HEK293 (cell line): Measurements from ENCODE around the gene BOK.

Experiments
- KLF1 ChIP-seq: fragments of 450-650 bp; formaldehyde crosslinking; IDR thresholded peaks from 2 replicates; pipeline ENCODE4 v1.5.1; 2016; ENCODE audit warnings: missing biosample characterization, missing genetic modification characterization
- MEIS1 ChIP-seq: sonication (generic); formaldehyde crosslinking; IDR thresholded peaks from 2 replicates; pipeline ENCODE4 v1.8.1; 2022; ENCODE audit warnings: missing genetic modification reagents, mild to moderate bottlenecking, borderline replicate concordance
- ZBTB20 ChIP-seq: fragments of 450-650 bp; formaldehyde crosslinking; IDR thresholded peaks from 2 replicates; pipeline ENCODE4 v1.5.1; 2016; ENCODE audit warnings: missing biosample characterization, missing genetic modification characterization
- ZNF133 ChIP-seq: fragments of 450-650 bp; formaldehyde crosslinking; IDR thresholded peaks from 2 replicates; pipeline ENCODE4 v1.5.1; 2016; ENCODE audit warnings: missing biosample characterization, missing genetic modification characterization
- ZNF140 ChIP-seq: fragments of 450-650 bp; formaldehyde crosslinking; IDR thresholded peaks from 2 replicates; pipeline ENCODE4 v1.5.1; 2016; ENCODE audit warnings: missing biosample characterization, missing genetic modification characterization
- ZNF274 ChIP-seq, 2 experiments: fragments of 200-500 bp in 1 of 2; fragments of 450-650 bp in 1 of 2; sonication (Bioruptor generic) in 1 of 2; formaldehyde crosslinking in 1 of 2; IDR thresholded peaks; 2 replicates each; pipeline versions ENCODE4 v1.5.1 to v1.6.1; 2014 to 2016; ENCODE audit warnings: borderline replicate concordance in 1 of 2, inconsistent platforms in 1 of 2, low read length in 1 of 2, missing biosample characterization in 1 of 2, missing genetic modification characterization in 1 of 2
- ZNF335 ChIP-seq: fragments of 450-650 bp; formaldehyde crosslinking; conservative IDR thresholded peaks from 2 replicates; pipeline ENCODE4 v1.5.1; 2016; ENCODE audit warnings: missing biosample characterization, missing genetic modification characterization
- ZNF416 ChIP-seq: fragments of 450-650 bp; formaldehyde crosslinking; IDR thresholded peaks from 2 replicates; pipeline ENCODE4 v1.5.1; 2016; ENCODE audit warnings: missing biosample characterization, missing genetic modification characterization
- ZNF501 ChIP-seq: fragments of 450-650 bp; formaldehyde crosslinking; IDR thresholded peaks from 2 replicates; pipeline ENCODE4 v1.5.1; 2016; ENCODE audit warnings: missing biosample characterization, missing genetic modification characterization
- ZNF514 ChIP-seq: fragments of 450-650 bp; formaldehyde crosslinking; IDR thresholded peaks from 2 replicates; pipeline ENCODE4 v1.5.1; 2016; ENCODE audit warnings: missing biosample characterization, missing genetic modification characterization
- ZNF747 ChIP-seq: fragments of 450-650 bp; formaldehyde crosslinking; IDR thresholded peaks from 2 replicates; pipeline ENCODE4 v1.5.1; 2016; ENCODE audit warnings: missing biosample characterization, missing genetic modification characterization
- TF ChIP-seq, protein P1 (sequence below): fragments of 450-650 bp; formaldehyde crosslinking; IDR thresholded peaks from 2 replicates; pipeline ENCODE4 v1.5.1; 2016; ENCODE audit warnings: missing biosample characterization, missing genetic modification characterization
- TF ChIP-seq, protein P2 (sequence below): fragments of 450-650 bp; formaldehyde crosslinking; IDR thresholded peaks from 2 replicates; pipeline ENCODE4 v1.5.1; 2016; ENCODE audit warnings: missing biosample characterization, missing genetic modification characterization

DNA sequence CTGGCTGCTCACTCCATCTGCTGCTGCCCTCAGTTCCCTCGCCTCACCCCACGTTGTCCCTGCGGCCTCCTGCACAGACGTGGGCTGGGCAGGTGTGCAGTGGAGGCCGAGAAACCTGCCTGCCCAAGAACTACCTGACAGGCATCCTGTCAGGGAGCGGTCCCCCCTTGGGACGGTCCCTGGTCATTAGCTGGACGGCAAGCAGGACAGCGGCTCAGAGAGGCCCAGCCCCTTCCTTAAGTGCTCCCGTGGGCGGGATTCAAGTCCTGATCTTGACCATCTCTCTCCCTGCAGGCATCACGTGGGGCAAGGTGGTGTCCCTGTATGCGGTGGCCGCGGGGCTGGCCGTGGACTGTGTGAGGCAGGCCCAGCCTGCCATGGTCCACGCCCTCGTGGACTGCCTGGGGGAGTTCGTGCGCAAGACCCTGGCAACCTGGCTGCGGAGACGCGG is 11.3 kb downstream of the BOK start:
- TF ChIP-seq, protein P1, sequence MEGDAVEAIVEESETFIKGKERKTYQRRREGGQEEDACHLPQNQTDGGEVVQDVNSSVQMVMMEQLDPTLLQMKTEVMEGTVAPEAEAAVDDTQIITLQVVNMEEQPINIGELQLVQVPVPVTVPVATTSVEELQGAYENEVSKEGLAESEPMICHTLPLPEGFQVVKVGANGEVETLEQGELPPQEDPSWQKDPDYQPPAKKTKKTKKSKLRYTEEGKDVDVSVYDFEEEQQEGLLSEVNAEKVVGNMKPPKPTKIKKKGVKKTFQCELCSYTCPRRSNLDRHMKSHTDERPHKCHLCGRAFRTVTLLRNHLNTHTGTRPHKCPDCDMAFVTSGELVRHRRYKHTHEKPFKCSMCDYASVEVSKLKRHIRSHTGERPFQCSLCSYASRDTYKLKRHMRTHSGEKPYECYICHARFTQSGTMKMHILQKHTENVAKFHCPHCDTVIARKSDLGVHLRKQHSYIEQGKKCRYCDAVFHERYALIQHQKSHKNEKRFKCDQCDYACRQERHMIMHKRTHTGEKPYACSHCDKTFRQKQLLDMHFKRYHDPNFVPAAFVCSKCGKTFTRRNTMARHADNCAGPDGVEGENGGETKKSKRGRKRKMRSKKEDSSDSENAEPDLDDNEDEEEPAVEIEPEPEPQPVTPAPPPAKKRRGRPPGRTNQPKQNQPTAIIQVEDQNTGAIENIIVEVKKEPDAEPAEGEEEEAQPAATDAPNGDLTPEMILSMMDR (tag by site-specific recombination): no peak
- TF ChIP-seq ZBTB20 (tag by site-specific recombination): no peak
- TF ChIP-seq KLF1: no peak
- no peak for TF ChIP-seq MEIS1 (CRISPR knock-in tag)
- no peak for TF ChIP-seq ZNF514
- no peak for TF ChIP-seq ZNF747 (tag by site-specific recombination)
- TF ChIP-seq ZNF133 (tag by site-specific recombination): no peak
- no peak for TF ChIP-seq ZNF416 (tag by site-specific recombination)
- TF ChIP-seq, protein P2, sequence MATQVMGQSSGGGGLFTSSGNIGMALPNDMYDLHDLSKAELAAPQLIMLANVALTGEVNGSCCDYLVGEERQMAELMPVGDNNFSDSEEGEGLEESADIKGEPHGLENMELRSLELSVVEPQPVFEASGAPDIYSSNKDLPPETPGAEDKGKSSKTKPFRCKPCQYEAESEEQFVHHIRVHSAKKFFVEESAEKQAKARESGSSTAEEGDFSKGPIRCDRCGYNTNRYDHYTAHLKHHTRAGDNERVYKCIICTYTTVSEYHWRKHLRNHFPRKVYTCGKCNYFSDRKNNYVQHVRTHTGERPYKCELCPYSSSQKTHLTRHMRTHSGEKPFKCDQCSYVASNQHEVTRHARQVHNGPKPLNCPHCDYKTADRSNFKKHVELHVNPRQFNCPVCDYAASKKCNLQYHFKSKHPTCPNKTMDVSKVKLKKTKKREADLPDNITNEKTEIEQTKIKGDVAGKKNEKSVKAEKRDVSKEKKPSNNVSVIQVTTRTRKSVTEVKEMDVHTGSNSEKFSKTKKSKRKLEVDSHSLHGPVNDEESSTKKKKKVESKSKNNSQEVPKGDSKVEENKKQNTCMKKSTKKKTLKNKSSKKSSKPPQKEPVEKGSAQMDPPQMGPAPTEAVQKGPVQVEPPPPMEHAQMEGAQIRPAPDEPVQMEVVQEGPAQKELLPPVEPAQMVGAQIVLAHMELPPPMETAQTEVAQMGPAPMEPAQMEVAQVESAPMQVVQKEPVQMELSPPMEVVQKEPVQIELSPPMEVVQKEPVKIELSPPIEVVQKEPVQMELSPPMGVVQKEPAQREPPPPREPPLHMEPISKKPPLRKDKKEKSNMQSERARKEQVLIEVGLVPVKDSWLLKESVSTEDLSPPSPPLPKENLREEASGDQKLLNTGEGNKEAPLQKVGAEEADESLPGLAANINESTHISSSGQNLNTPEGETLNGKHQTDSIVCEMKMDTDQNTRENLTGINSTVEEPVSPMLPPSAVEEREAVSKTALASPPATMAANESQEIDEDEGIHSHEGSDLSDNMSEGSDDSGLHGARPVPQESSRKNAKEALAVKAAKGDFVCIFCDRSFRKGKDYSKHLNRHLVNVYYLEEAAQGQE (tag by site-specific recombination): no peak
- no peak for TF ChIP-seq ZNF274 (IDR thresholded peaks at IDR 0.05; ENCODE audit: low read length)
- no peak for TF ChIP-seq ZNF274 (tag by site-specific recombination; IDR thresholded peaks at IDR 0.05; ENCODE audit: borderline replicate concordance)
- no peak for TF ChIP-seq ZNF140 (tag by site-specific recombination)
- no peak for TF ChIP-seq ZNF335
- no peak for TF ChIP-seq ZNF501
